Mucosa of stomach (tissue), 1 donor: ENCODE data around the gene LSR.

ENCODE experiments used
- H3K27me3 ChIP-seq: one replicate; pipeline ENCODE4 v1.7.0; 2013; ENCODE audit warnings: mild to moderate bottlenecking, low read length; ENCODE audit not compliant: control insufficient read depth, insufficient read depth
- H3K36me3 ChIP-seq: one replicate; pipeline ENCODE4 v1.7.0; 2013; ENCODE audit warnings: low read length; ENCODE audit not compliant: control insufficient read depth, insufficient read depth
- H3K4me1 ChIP-seq: one replicate; pipeline ENCODE4 v1.7.0; 2013; ENCODE audit warnings: mild to moderate bottlenecking, low read length; ENCODE audit not compliant: control insufficient read depth, insufficient read depth
- H3K4me3 ChIP-seq: one replicate; pipeline ENCODE4 v1.7.0; 2013; ENCODE audit warnings: low read length
- H3K9ac ChIP-seq: one replicate; pipeline ENCODE4 v1.7.0; 2013; ENCODE audit warnings: mild to moderate bottlenecking, low read length, moderate library complexity
- H3K9me3 ChIP-seq: one replicate; pipeline ENCODE4 v1.7.0; 2013; ENCODE audit warnings: mild to moderate bottlenecking, low read length, moderate library complexity; ENCODE audit not compliant: control insufficient read depth
- donor health status: Pancreatic carcinoma.

Gene LSR

DNA sequence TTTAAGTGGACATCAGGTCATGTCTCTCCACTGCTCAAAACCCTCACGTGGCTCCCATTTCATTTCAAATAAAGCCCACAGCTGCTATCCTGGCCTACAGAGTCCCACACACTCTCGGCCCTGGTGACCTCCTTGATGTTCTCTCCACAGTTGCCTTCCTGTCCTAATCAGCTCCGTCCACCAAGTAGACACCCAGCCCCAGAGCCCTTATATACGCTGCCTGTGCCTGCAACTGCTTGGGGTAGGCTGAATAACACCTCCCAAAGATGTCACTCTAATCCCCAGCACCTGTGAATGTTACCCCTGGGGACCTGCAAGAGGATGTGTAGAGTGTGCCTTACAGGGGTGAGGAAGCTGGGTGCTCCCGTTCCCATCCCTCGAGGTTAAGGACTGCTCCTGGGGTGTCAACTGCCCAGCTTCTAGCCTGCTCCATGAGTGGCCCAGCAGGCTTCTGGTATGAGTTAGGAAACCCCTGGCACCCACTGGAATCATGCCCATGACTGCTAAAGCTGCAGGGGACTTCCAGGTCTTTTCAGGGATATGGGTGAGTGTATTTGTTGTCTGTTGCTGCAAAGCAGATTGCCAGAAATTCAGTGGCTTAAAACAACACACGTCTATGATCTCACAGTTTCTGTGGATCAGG lies 26.3 kb upstream of the LSR start:
- H3K4me1 ChIP-seq, result peaks cover 35% of the 10 kb centered on the region
- H3K36me3 ChIP-seq, result no peaks in the 10 kb centered on the region
- H3K4me3 ChIP-seq, result no peak overlapping the region
- no peak overlapping the region for H3K9ac ChIP-seq
- H3K9me3 ChIP-seq, result no peaks in the 10 kb centered on the region
- no peaks in the 10 kb centered on the region for H3K27me3 ChIP-seq

DNA sequence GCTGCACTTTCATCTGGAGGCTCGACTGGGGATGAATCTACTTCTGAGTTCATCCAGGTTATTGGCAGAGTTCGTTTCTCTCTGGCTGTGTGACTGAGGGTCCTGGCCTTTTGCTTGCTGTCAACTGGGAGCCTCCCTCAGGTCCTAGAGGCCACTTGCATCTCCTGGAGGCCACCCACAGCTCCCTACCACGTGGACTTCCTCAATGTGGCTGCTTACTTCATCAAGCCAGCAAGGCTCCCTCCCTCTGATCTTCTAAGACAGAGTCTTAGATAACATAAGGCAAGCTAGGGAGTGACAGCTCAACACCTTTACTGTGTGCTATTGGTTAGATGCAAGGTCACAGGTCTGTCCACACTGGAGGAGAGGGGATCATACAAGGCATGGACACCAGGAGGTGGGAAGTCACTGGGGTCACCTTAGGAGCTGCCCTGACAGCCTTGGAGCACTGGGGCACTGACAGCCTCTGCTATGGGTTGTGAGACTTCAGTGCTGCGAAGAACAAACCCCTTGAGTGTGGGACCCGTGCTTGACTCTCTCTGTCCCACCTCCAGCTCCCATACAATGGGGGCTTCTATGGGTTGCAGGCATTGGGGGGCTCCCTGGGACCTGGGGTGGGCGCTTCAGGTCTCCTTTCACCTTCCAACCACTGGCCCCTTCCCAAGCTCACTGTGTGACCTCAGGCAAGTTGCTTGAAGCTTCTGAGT lies 25.6 kb upstream of the LSR start:
- no peak overlapping the region for H3K9ac ChIP-seq
- H3K36me3 ChIP-seq, result no peaks in the 10 kb centered on the region
- no peaks in the 10 kb centered on the region for H3K27me3 ChIP-seq
- H3K9me3 ChIP-seq, result no peaks in the 10 kb centered on the region
- H3K4me1 ChIP-seq, result peaks cover 35% of the 10 kb centered on the region
- H3K4me3 ChIP-seq, result no peak overlapping the region

DNA sequence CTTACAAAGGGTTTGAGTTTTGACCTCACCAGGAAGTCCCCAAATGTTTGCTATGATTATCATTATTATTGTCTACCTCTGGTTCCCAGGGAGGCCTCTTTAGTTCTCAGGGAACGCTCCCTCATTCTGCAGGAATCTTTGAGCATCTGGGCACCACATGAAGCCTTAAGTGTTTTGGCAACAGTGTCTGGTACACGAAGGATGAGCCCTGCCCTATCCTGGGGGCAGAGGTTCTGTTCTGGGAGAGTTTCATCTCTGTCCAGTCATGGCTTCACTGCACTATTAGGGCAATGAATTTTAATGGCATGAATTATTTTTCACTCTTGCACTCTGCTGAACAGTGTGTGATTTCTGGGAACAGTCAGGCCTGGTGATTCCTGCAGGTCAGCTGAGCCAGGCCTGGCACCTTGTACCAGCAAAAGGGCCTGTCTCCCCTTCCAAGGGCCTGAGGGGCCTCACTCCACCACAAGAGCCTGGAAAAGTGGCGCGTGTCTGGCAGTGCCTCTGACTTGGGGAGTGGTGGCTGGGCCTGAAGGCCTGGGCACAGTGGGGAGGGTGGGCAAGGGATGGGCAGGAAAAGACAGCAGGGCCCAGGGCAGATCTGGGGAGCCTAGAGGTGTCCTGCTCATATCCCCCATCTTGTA lies 24.8 kb upstream of the LSR start:
- Histone ChIP-seq H3K9ac (no peak overlapping the region), H3K36me3 (no peaks in the 10 kb centered on the region), H3K27me3 (no peaks in the 10 kb centered on the region), H3K4me3 (no peak overlapping the region), H3K9me3 (no peaks in the 10 kb centered on the region), H3K4me1 (peaks cover 35% of the 10 kb centered on the region)

DNA sequence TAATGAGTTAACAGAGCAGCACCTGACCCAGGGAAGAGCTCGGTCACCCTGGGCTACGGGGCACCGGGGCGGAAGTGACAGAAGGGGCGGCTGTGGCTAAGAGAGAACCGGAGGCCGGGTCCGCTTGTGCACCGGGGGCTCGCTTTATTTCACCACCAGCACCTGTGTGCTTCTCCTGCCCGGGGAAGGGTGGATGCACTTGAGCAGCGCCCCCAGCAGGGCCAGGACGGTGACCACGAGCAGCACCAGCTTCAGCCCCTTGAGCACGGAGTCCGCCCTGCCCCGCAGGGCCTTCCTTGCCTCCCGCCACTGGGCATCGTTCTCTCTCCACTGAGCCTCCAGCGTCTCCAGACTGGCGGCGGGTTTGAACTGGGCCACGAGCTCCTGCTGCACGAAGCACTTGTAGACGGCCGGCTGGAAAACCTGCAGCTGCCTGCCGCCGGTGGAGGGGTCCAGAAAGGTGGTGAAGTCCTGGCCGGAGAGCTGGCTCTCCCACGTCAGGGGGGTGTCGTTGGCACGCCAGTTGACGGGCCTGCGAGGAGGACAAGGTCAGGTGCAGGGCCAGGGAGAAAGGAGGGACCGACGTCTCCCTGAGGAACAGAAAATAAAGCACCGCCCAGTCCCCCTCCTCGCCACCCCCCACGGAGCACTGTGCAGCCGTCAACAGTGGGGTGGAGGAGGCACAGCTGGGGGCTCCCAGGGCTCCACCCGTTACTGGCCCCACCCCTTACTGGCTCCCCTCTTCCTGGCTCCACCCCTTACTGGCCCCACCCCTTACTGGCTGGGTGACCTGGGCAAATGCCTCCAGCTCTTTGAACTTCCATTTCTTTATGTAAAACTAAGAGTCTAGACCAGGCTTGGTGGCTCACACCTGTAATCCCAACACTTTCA lies 23.9 kb upstream of the LSR start:
- peaks cover 34% of the 10 kb centered on the region for H3K4me1 ChIP-seq
- no peaks in the 10 kb centered on the region for H3K27me3 ChIP-seq
- H3K36me3 ChIP-seq, result no peaks in the 10 kb centered on the region
- H3K9ac ChIP-seq, result no peak overlapping the region
- H3K9me3 ChIP-seq, result no peaks in the 10 kb centered on the region
- no peak overlapping the region for H3K4me3 ChIP-seq

DNA sequence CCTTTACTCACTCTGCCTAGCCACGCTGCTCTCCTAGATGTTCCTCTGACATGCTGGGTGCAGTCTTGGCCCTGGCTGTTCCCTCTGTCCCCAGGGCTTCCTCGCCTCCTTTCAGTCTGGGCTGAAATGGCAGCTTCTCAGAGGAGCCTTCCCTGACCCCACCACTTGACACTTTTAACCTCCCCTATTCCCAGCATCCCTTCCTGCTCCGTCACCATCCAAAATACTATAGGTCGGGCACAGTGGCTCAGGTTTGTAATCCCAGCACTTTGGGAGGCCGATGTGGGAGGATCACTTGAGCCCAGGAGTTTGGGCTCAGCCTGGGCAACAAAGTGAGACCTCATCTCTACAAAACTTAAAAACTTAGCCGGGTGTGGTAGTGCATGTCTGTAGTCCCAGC lies 22.9 kb upstream of the LSR start:
- no peaks in the 10 kb centered on the region for H3K36me3 ChIP-seq
- H3K4me3 ChIP-seq, result no peak overlapping the region
- no peaks in the 10 kb centered on the region for H3K27me3 ChIP-seq
- H3K4me1 ChIP-seq, result peaks cover 25% of the 10 kb centered on the region
- no peak overlapping the region for H3K9ac ChIP-seq
- H3K9me3 ChIP-seq, result no peaks in the 10 kb centered on the region

DNA sequence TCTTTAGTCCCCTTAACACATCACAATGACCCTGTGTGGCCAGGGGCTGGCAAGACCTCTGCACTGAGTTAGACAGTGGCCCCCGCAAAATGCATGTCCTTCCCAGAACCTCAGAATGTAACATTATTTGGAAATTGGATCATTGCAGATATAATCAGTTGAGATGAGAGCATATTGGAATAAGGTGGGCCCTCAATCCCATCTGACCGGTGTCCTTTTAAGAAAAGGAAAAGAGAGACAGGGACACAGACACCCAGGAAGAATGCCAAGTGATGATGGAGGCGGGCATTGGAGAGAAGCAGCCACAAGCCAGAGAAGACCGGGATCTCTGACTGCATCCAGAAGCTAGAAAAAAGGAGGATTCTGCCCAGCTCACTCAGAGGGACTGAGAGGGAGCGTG lies 22.1 kb upstream of the LSR start:
- Histone ChIP-seq H3K4me3 (no peak overlapping the region), H3K36me3 (no peaks in the 10 kb centered on the region), H3K4me1 (peaks cover 25% of the 10 kb centered on the region), H3K27me3 (no peaks in the 10 kb centered on the region), H3K9me3 (no peaks in the 10 kb centered on the region), H3K9ac (no peak overlapping the region)

DNA sequence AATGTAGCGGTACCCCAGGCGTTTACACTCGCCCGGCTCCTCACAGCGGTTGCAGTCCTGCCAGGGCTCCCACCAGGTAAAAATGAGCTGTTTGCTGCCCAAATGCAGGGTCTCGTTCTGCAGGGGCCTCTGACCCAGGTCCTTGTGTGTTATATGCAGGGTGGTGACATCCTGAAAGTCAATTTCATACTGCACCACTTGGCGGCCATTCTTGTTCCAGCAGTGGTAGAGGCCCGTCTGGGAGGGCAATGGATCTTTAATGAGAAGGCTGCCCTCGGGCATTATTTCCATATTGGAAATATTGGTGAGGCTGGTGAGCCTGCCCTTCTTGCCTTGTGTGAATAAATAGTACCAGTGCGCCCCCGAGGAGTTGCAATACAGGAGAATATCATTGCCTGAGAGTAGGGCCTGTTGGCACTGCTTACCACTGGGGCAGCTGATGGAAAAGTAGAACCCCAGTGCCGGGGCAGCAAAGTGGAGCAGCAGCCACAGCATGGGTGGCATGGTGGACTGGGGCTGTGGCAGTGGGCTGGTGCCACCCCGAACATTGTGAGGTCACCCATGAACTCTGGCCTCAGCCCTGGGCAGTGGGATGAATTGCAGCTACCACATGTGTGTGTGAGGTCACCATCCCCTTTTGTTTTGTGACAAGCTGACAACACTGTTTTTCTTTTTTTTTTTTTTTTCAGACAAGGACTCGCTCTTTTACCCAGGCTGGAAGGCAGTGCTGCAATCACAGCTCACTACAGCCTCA lies 20.4 kb upstream of the LSR start, which contains the start of gene FAM187B:
Gene FAM187B, minus strand, starts transcription at position 563 of the 754 bp plus-strand sequence. Its CDS starts 59 bp downstream, at position 504.
- H3K9me3 ChIP-seq, result no peaks in the 10 kb centered on the region
- no peak within 1 kb of the TSS for H3K4me3 ChIP-seq
- H3K36me3 ChIP-seq, result no peaks in the 10 kb centered on the region
- no peaks in the 10 kb centered on the region for H3K27me3 ChIP-seq
- H3K4me1 ChIP-seq, result peaks cover 21% of the 10 kb centered on the region
- no peak within 1 kb of the TSS for H3K9ac ChIP-seq

DNA sequence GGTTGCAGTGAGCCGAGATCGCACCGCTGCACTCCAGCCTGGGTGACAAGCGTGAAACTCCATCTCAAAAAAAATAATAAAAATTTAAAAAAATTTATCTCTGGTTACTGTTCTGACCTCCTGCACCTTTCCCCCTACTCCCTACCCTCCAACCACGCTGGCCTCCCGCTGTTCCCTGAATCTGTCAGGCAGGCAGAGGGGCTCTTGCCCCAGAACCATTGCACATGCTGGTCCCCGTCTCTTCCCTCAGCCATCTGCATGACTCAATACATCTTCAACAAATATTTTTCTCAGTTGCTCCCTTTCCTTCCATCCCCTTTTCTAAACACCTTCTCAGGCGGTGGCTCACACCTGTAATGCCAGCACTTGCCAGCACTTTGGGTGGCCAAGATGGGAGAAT lies 19.2 kb upstream of the LSR start:
- no peak overlapping the region for H3K9ac ChIP-seq
- no peaks in the 10 kb centered on the region for H3K27me3 ChIP-seq
- H3K9me3 ChIP-seq, result no peaks in the 10 kb centered on the region
- no peak overlapping the region for H3K4me3 ChIP-seq
- no peaks in the 10 kb centered on the region for H3K36me3 ChIP-seq
- H3K4me1 ChIP-seq, result peaks cover 13% of the 10 kb centered on the region

DNA sequence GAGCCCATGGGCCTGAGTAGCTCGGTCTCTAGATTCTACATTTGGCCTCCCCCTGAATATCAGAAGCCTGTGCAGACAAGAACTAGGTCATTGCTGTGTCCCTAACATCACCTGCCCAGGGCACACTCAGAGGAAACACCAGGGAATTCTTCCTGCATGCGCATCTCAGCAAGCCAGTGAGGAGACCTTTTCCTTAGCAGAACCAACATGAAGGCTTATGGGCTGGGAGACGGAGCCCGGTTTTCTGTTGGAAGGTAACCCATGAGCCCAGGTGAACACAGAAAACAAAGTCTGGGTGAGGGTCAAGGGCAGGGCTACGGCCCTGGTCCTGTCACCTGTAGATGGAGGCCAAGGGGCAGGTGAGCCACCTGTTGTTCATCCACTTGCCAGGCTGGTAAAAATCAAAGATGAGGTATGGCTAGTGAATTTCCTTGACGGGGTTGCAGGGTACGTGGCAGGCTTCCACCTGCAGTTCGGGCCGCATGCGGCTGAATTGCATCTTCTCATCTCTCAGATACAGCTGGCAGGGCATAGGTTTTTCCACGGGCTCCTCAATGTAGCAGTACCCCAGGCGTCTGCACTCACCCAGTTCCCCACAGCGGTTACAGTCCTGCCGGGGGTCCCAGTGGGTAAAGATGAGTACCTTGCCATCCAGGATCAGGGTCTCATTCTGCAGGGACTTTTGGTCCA lies 16.7 kb upstream of the LSR start:
- Histone ChIP-seq H3K4me1 (no peaks in the 10 kb centered on the region), H3K36me3 (no peaks in the 10 kb centered on the region), H3K27me3 (no peaks in the 10 kb centered on the region), H3K4me3 (no peak overlapping the region), H3K9ac (no peak overlapping the region), H3K9me3 (no peaks in the 10 kb centered on the region)

DNA sequence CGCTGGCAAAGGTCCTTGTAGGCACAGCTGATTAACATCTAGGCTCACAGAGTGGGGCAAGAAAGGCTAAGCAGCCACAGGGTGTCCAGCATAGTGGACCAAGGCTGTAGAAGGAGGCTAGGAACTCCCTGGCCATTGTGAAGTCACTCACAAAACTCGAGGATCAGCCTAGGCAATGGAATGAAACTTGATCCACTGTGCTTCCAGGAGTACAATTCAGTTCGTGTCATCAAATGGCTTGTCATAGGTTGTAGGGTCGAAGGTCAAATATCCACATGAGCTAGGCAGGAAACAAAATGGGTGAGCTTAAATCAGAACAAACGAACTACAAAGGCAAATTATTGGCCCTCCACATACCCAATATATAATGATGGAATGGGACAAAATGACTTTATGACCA lies 15.9 kb upstream of the LSR start:
- Histone ChIP-seq H3K4me3 (no peak overlapping the region), H3K4me1 (no peaks in the 10 kb centered on the region), H3K9me3 (no peaks in the 10 kb centered on the region), H3K9ac (no peak overlapping the region), H3K27me3 (no peaks in the 10 kb centered on the region), H3K36me3 (no peaks in the 10 kb centered on the region)
